HG02970 (cell line): Measurements from ENCODE around the gene REXO1.

Source experiments
- ATAC-seq: cut with Tn5 transposase; IDR thresholded peaks from one replicate; pipeline ENCODE4 v1.9.1; 2021; ENCODE audit warnings: mild to moderate bottlenecking, moderate library complexity, moderate number of reproducible peaks; ENCODE audit not compliant: unreplicated experiment, low FRiP score

Gene REXO1

GRCh38 chr19:1851654-1852580 lies 3.6 kb upstream of the REXO1 start:
- no peak for ATAC-seq

- ATAC-seq: no peak
Observed at GRCh38 chr19:1850809-1851653, 2.7 kb upstream of the REXO1 start.

- no peak for ATAC-seq
Observed at GRCh38 chr19:1849886-1850398, 1.7 kb upstream of the REXO1 start.

GRCh38 chr19:1849132-1849474 lies 820 bp upstream of the REXO1 start:
- ATAC-seq: no peak

- ATAC-seq: peak; percentile 27
Observed at GRCh38 chr19:1847684-1848398, 442 bp downstream of the REXO1 start.

GRCh38 chr19:1847348-1847683 lies 967 bp downstream of the REXO1 start:
- ATAC-seq: no peak

GRCh38 chr19:1846517-1847204 lies 1.6 kb downstream of the REXO1 start:
- no peak for ATAC-seq

GRCh38 chr19:1845642-1846041 lies 2.6 kb downstream of the REXO1 start:
- no peak for ATAC-seq

GRCh38 chr19:1845125-1845515 lies 3.2 kb downstream of the REXO1 start:
- ATAC-seq: no peak

- ATAC-seq: no peak
Observed at GRCh38 chr19:1844513-1845124, 3.7 kb downstream of the REXO1 start.

- no peak for ATAC-seq
Observed at GRCh38 chr19:1843646-1844394, 4.5 kb downstream of the REXO1 start.

GRCh38 chr19:1843116-1843515 lies 5.2 kb downstream of the REXO1 start:
- ATAC-seq: no peak

- no peak for ATAC-seq
Observed at GRCh38 chr19:1841209-1841924, 6.9 kb downstream of the REXO1 start.

- no peak for ATAC-seq
Observed at GRCh38 chr19:1840541-1841115, 7.7 kb downstream of the REXO1 start.

GRCh38 chr19:1839658-1840540 lies 8.4 kb downstream of the REXO1 start:
- ATAC-seq: no peak

GRCh38 chr19:1837625-1838105 lies 10.6 kb downstream of the REXO1 start:
- ATAC-seq: no peak

GRCh38 chr19:1837222-1837565 lies 11.1 kb downstream of the REXO1 start:
- ATAC-seq: no peak
